Activated naive CD4-positive, alpha-beta T cell treated with anti-CD3 and anti-CD28 coated beads for 36 hours (primary cell): ENCODE results near the gene FLT3. TPM values are rescaled to one million over a fixed set of nuclear protein-coding genes. Genes with fewer than 3 reads are reported as not detected.
"Not testable (repeated sequence)": the region's sequence is repeated elsewhere in the genome, so short reads cannot be mapped to it uniquely, and the experiment has no call there.

ENCODE experiments used
- CTCF ChIA-PET: fragments of 350-600 bp; sonication (Branson Sonifier 250); formaldehyde crosslinking; loops from one replicate; lab custom pipeline; 2021; ENCODE audit warnings: antibody characterized with exemption; lab: Charles Lee
- DNase-seq: peaks from one replicate; pipeline ENCODE4 v3.0.0-alpha.2; 2020
- H3K27ac Mint-ChIP-seq: one replicate; pipeline ENCODE4 v1.8.0; 2021; ENCODE audit warnings: mild to moderate bottlenecking, mixed read lengths
- H3K27me3 Mint-ChIP-seq: one replicate; pipeline ENCODE4 v1.8.0; 2021; ENCODE audit warnings: low read depth, mixed read lengths
- H3K36me3 Mint-ChIP-seq: one replicate; pipeline ENCODE4 v1.8.0; 2021; ENCODE audit warnings: low read depth, mixed read lengths
- H3K4me1 Mint-ChIP-seq: one replicate; pipeline ENCODE4 v1.8.0; 2021; ENCODE audit warnings: low read depth, mixed read lengths
- H3K4me3 Mint-ChIP-seq: one replicate; pipeline ENCODE4 v1.8.0; 2021; ENCODE audit warnings: mild to moderate bottlenecking, moderate library complexity, mixed read lengths
- H3K9me3 Mint-ChIP-seq: one replicate; pipeline ENCODE4 v1.8.0; 2021; ENCODE audit warnings: mixed read lengths
- intact Hi-C: fragments of 100-400 bp; cut with micrococcal nuclease; formaldehyde crosslinking; loops from one replicate; pipeline ENCODE4 v1.15.1; 2023
- total RNA-seq, 2 experiments: library from RNA; stranded (reverse); gene quantifications; one replicate each; pipeline ENCODE4 v1.2.3, GENCODE V29; 2021

The FLT3 gene
- total RNA-seq, 2 experiments from 2014 or later: not detected

DNA sequence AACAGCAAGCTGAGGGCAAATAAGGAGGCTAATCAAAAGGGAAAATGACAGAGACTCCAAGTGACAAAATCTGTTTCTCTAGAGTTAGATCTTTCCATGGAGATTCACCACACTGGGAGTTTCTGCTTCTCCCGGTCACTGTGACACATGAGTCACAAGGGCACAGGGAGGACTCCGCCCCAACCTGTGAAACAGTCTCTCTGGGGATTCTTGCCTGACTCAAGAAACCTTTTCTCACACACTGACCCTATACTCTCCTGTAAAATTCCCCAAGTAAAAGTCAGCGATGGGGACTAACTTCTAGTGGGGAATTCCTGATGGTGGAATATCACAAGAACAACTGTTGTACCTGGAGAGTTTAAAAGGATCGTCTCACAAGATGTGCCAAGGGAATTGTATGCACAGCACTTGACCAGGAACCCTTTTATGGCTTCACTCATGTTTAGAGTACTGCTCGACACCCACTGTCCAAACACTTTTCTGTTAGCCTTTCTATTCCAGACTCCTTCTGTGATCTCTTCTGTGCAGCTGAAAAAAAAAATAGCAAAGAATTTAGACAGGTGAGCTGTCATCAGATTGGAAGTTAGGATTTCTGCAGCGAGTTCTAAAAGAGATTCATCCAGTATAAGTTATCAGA lies 65.1 kb downstream of the FLT3 start:
- H3K4me3 Mint-ChIP-seq: no peak overlapping the region
- no peaks in the 10 kb centered on the region for H3K9me3 Mint-ChIP-seq
- DNase-seq: no peak
- peaks cover 2% of the 10 kb centered on the region for H3K4me1 Mint-ChIP-seq
- CTCF ChIA-PET: no interaction called here
- H3K36me3 Mint-ChIP-seq: no peaks in the 10 kb centered on the region
- H3K27ac Mint-ChIP-seq: no peak overlapping the region
- intact Hi-C loops: no loop called here
- H3K27me3 Mint-ChIP-seq: peaks cover 15% of the 10 kb centered on the region

- H3K27me3 Mint-ChIP-seq: peaks cover 15% of the 10 kb centered on the region
- H3K4me3 Mint-ChIP-seq: no peak overlapping the region
- DNase-seq: no peak
- CTCF ChIA-PET: no interaction called here
- H3K36me3 Mint-ChIP-seq: no peaks in the 10 kb centered on the region
- intact Hi-C loops: no loop called here
- H3K27ac Mint-ChIP-seq: no peak overlapping the region
- H3K4me1 Mint-ChIP-seq: peaks cover 2% of the 10 kb centered on the region
- H3K9me3 Mint-ChIP-seq: no peaks in the 10 kb centered on the region
Observed at GRCh38 chr13:28033894-28034655, 66.3 kb downstream of the FLT3 start.

- CTCF ChIA-PET: interaction anchor here (0.8 kb wide), 1 partner anchor 50 kb away, joined by 3 read pairs; no protein-coding TSS in a partner anchor
- H3K27ac Mint-ChIP-seq: not testable (repeated sequence)
Observed at GRCh38 chr13:28032438-28032837, 67.9 kb downstream of the FLT3 start.

DNA sequence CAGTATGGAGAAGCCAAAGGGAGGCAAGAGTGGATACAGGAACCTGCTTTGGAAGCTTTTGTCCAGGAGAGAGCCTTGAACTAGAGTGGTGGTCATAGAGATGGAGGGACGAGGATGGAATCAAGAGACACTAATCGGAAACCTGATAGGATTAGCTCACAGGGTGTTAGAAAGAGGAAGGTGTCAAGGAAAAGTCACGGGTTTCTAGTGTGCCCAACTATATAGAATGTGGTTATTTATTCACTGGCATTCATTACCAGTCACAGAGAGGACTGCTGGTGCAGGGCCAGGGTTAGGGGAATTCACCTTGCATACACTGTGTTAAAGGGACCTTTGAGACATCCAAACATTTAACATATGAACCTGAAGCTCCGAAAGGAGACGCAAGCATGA lies 68.5 kb downstream of the FLT3 start:
- Mint-ChIP-seq H3K9me3 (no peaks in the 10 kb centered on the region), H3K27ac (no peak overlapping the region), H3K36me3 (no peaks in the 10 kb centered on the region), H3K27me3 (peaks cover 9% of the 10 kb centered on the region), H3K4me3 (no peak overlapping the region), H3K4me1 (peaks cover 7% of the 10 kb centered on the region)
- CTCF ChIA-PET: interaction anchor here (0.8 kb wide), 1 partner anchor 49 kb away, joined by 3 read pairs; no protein-coding TSS in a partner anchor
- no peak for DNase-seq
- intact Hi-C loops: no loop called here

More at GRCh38 chr13:28032438-28032837, 67.9 kb downstream of the FLT3 start:
- H3K36me3 Mint-ChIP-seq, H3K9me3 Mint-ChIP-seq, H3K27me3 Mint-ChIP-seq, intact Hi-C loops, H3K4me1 Mint-ChIP-seq, H3K4me3 Mint-ChIP-seq, DNase-seq: not testable (repeated sequence)

DNA sequence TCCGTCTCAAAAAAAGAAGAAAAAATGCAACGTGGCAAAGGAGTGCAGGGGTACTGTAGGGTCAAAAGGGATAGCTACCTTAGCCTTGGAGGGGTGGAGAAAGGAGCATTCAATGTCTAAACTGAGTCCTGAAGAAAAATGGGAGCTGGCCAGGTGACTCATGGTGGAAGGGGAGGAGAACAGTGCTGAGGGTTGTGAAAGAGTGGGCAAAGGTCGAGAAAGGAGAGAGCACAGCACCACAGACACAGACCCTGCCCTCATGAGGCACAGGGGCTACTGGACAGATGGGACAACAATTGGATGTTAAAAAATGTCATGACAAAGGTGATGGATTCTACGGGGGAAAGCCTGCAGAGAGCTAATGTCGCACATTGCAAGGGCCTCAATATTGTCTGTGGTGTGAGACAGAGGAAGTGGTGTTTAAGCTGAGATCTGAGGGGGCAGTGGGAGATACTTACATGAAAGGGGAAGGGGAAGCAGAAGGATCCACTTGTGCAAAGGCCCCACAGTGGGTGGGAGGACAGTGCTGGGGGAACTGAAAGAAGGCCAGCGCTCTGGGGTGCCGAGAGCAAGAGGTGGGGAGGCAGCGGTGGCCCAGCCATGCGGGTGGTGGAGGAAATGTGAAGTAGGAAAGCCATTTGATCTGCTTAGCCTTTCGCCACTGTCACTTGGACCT lies 69.0 kb downstream of the FLT3 start:
- Mint-ChIP-seq H3K4me3 (no peak overlapping the region), H3K36me3 (no peaks in the 10 kb centered on the region), H3K4me1 (peaks cover 7% of the 10 kb centered on the region), H3K9me3 (no peaks in the 10 kb centered on the region), H3K27ac (no peak overlapping the region), H3K27me3 (peaks cover 9% of the 10 kb centered on the region)
- intact Hi-C loops: no loop called here
- CTCF ChIA-PET: no interaction called here
- DNase-seq: no peak

GRCh38 chr13:28027607-28028364 lies 72.6 kb downstream of the FLT3 start:
- H3K27ac Mint-ChIP-seq: no peak overlapping the region
- intact Hi-C loops: no loop called here
- DNase-seq: peak; percentile 6
- H3K4me3 Mint-ChIP-seq: no peak overlapping the region
- H3K27me3 Mint-ChIP-seq: peaks cover 9% of the 10 kb centered on the region
- no peaks in the 10 kb centered on the region for H3K36me3 Mint-ChIP-seq
- peaks cover 7% of the 10 kb centered on the region for H3K4me1 Mint-ChIP-seq
- CTCF ChIA-PET: interaction anchor here (0.6 to 1.1 kb wide), 2 partner anchors 45 to 197 kb away, joined by 3 to 7 read pairs; no protein-coding TSS in a partner anchor
- no peaks in the 10 kb centered on the region for H3K9me3 Mint-ChIP-seq

- CTCF ChIA-PET: no interaction called here
- DNase-seq: no peak
- intact Hi-C loops: no loop called here
- no peak overlapping the region for H3K4me3 Mint-ChIP-seq
- no peaks in the 10 kb centered on the region for H3K36me3 Mint-ChIP-seq
- no peaks in the 10 kb centered on the region for H3K9me3 Mint-ChIP-seq
- peaks cover 6% of the 10 kb centered on the region for H3K27me3 Mint-ChIP-seq
- H3K27ac Mint-ChIP-seq: no peak overlapping the region
- H3K4me1 Mint-ChIP-seq: peaks cover 7% of the 10 kb centered on the region
Observed at GRCh38 chr13:28027071-28027470, 73.3 kb downstream of the FLT3 start.

GRCh38 chr13:28026508-28026907 lies 73.9 kb downstream of the FLT3 start:
- Mint-ChIP-seq H3K4me3 (no peak overlapping the region), H3K9me3 (no peaks in the 10 kb centered on the region), H3K27ac (no peak overlapping the region), H3K36me3 (no peaks in the 10 kb centered on the region), H3K27me3 (peaks cover 6% of the 10 kb centered on the region), H3K4me1 (peaks cover 7% of the 10 kb centered on the region)
- intact Hi-C loops: no loop called here
- DNase-seq: no peak
- CTCF ChIA-PET: no interaction called here

- Mint-ChIP-seq H3K36me3 (no peaks in the 10 kb centered on the region), H3K9me3 (no peaks in the 10 kb centered on the region), H3K27me3 (no peaks in the 10 kb centered on the region), H3K4me3 (no peak overlapping the region), H3K27ac (no peak overlapping the region), H3K4me1 (peaks cover 7% of the 10 kb centered on the region)
- intact Hi-C loops: no loop called here
- CTCF ChIA-PET: interaction anchor here (0.6 to 0.8 kb wide), 3 partner anchors 10 to 1095 kb away, joined by 3 to 6 read pairs (median 4); no protein-coding TSS in a partner anchor
- no peak for DNase-seq
Observed at GRCh38 chr13:28022848-28023518, 77.4 kb downstream of the FLT3 start.

DNA sequence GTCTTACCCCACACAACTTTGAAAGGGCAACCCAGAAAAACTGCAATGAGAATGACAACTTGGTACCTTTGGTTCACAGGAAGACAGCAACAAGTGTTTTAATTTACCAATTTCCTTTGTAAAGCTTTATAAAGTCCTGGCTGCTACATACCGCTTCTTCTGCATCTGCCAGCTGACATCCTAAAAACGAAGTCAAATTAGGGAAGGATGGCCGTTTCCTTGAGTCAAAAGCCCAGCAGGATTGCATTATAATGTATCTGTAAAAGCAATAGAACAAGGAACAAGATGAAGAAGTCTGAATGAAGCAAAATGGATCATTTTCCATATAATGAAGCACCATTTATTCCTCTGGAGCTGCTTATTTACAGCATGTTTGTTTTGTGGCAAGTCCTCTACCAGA lies 86.1 kb downstream of the FLT3 start:
- H3K4me1 Mint-ChIP-seq: peaks cover 2% of the 10 kb centered on the region
- no peak for DNase-seq
- no peak overlapping the region for H3K4me3 Mint-ChIP-seq
- CTCF ChIA-PET: no interaction called here
- no peaks in the 10 kb centered on the region for H3K9me3 Mint-ChIP-seq
- no peaks in the 10 kb centered on the region for H3K36me3 Mint-ChIP-seq
- H3K27me3 Mint-ChIP-seq: peaks cover 6% of the 10 kb centered on the region
- intact Hi-C loops: no loop called here
- H3K27ac Mint-ChIP-seq: no peak overlapping the region

DNA sequence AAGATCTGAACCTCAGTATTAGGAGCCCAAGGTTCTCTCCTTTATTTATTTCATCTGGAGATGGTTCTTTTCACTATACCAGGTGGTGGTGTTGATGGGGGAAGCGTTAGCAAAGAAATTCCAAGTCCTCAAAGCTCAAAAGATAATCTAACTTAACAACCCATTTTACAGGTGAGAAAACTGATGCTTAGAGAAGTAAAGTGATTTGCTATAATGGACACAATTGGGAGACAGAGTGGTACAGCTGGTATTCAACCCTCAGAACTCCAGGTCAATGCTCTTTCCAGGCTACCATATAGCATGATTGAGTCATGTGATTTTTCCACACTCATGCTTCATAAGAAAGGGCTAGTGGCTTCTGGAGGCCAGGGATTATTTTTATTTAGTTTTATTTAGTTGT lies 86.9 kb downstream of the FLT3 start:
- no peak overlapping the region for H3K27ac Mint-ChIP-seq
- no peak overlapping the region for H3K4me3 Mint-ChIP-seq
- H3K36me3 Mint-ChIP-seq: no peaks in the 10 kb centered on the region
- H3K9me3 Mint-ChIP-seq: no peaks in the 10 kb centered on the region
- H3K27me3 Mint-ChIP-seq: peaks cover 6% of the 10 kb centered on the region
- H3K4me1 Mint-ChIP-seq: peaks cover 2% of the 10 kb centered on the region
- DNase-seq: no peak
- intact Hi-C loops: no loop called here
- CTCF ChIA-PET: no interaction called here
